GM12864 (cell line): ENCODE data around the gene FSTL4.

Source experiments
- DNase-seq: peaks from one replicate; pipeline ENCODE4 v3.0.0-alpha.2; 2011; ENCODE audit warnings: low read depth
- H3K4me3 ChIP-seq: 2 replicates; pipeline ENCODE4 v1.5.1; 2011; ENCODE audit warnings: mild to moderate bottlenecking, low read depth, low read length, control low read depth
- CTCF ChIP-seq: IDR thresholded peaks from 2 replicates; pipeline ENCODE4 v1.5.1; 2011; ENCODE audit warnings: low read depth, mild to moderate bottlenecking, moderate library complexity, low read length, control low read depth, inconsistent platforms; ENCODE audit errors: missing control alignments

Gene FSTL4

GRCh38 chr5:133470841-133471240 is 141.5 kb downstream of the FSTL4 start:
- no peak overlapping the region for H3K4me3 ChIP-seq
- no peak for TF ChIP-seq CTCF
- no peak for DNase-seq

GRCh38 chr5:133469846-133470245 is 142.5 kb downstream of the FSTL4 start:
- H3K4me3 ChIP-seq: no peak overlapping the region
- no peak for TF ChIP-seq CTCF
- no peak for DNase-seq

- no peak for DNase-seq
- TF ChIP-seq CTCF: no peak
- H3K4me3 ChIP-seq: no peak overlapping the region
Observed at GRCh38 chr5:133469252-133469651, 143.1 kb downstream of the FSTL4 start.

- no peak for TF ChIP-seq CTCF
- no peak overlapping the region for H3K4me3 ChIP-seq
- DNase-seq: no peak
Observed at GRCh38 chr5:133468596-133468995, 143.7 kb downstream of the FSTL4 start.

- no peak for DNase-seq
- H3K4me3 ChIP-seq: no peak overlapping the region
- no peak for TF ChIP-seq CTCF
Observed at GRCh38 chr5:133467826-133468463, 144.4 kb downstream of the FSTL4 start.

GRCh38 chr5:133467335-133467779 is 145.0 kb downstream of the FSTL4 start:
- no peak overlapping the region for H3K4me3 ChIP-seq
- no peak for DNase-seq
- no peak for TF ChIP-seq CTCF
